CD4-positive, alpha-beta memory T cell (primary cell): ENCODE measurements around the gene TPPP. TPM values are rescaled to one million over a fixed set of nuclear protein-coding genes. Genes with fewer than 3 reads are reported as not detected.
A peak's percentile ranks its signal among the peaks of the same experiment; 100 is the strongest.

ENCODE experiments used
- CTCF ChIA-PET: fragments of 350-600 bp; sonication (Branson Sonifier 250); formaldehyde crosslinking; loops from one replicate; lab custom pipeline; 2021; ENCODE audit warnings: inconsistent platforms; ENCODE audit not compliant: partially characterized antibody; lab: Charles Lee
- POLR2A ChIA-PET: fragments of 350-600 bp; sonication (Branson Sonifier 250); formaldehyde crosslinking; loops from one replicate; lab custom pipeline; 2021; ENCODE audit not compliant: partially characterized antibody; lab: Charles Lee
- DNase-seq, 5 donors: peaks; one replicate each; pipeline versions ENCODE4 v3.0.0 to v3.0.0-alpha.2; 2020 to 2022; ENCODE audit warnings: mixed read lengths in 1 of 5
- H3K27ac ChIP-seq: one replicate; pipeline ENCODE4 v1.7.0; 2013; ENCODE audit warnings: low read depth, low read length
- H3K27me3 ChIP-seq: 2 replicates; pipeline ENCODE4 v1.7.0; 2013; ENCODE audit warnings: mild to moderate bottlenecking, low read length, moderate library complexity; ENCODE audit not compliant: insufficient read depth
- H3K36me3 ChIP-seq: 2 replicates; pipeline ENCODE4 v1.7.0; 2013; ENCODE audit warnings: mild to moderate bottlenecking, low read length, moderate library complexity; ENCODE audit not compliant: insufficient read depth
- H3K4me1 ChIP-seq: 2 replicates; pipeline ENCODE4 v1.7.0; 2013; ENCODE audit warnings: mild to moderate bottlenecking, low read length, moderate library complexity; ENCODE audit not compliant: insufficient read depth
- H3K4me3 ChIP-seq, 2 donors: one replicate each; pipeline ENCODE4 v1.7.0; 2013; ENCODE audit warnings: low read length in 2 of 2, mild to moderate bottlenecking in 1 of 2
- H3K9me3 ChIP-seq, 2 donors: one replicate each; pipeline ENCODE4 v1.7.0; 2013; ENCODE audit warnings: low read length in 2 of 2, control low read depth in 1 of 2; ENCODE audit not compliant: control insufficient read depth in 1 of 2
- H3K27ac Mint-ChIP-seq, 7 donors: one replicate each; pipeline ENCODE4 v1.8.0; 2020 to 2021; ENCODE audit warnings: mixed read lengths in 7 of 7, mild to moderate bottlenecking in 6 of 7, inconsistent platforms in 3 of 7, moderate library complexity in 3 of 7
- H3K27me3 Mint-ChIP-seq, 2 donors: one replicate each; pipeline ENCODE4 v1.8.0; 2020 to 2021; ENCODE audit warnings: mixed read lengths in 2 of 2
- H3K36me3 Mint-ChIP-seq, 2 donors: one replicate each; pipeline ENCODE4 v1.8.0; 2020 to 2021; ENCODE audit warnings: mixed read lengths in 2 of 2, inconsistent platforms in 1 of 2, mild to moderate bottlenecking in 1 of 2
- H3K4me1 Mint-ChIP-seq, 4 donors: one replicate each; pipeline ENCODE4 v1.8.0; 2020 to 2021; ENCODE audit warnings: mixed read lengths in 4 of 4, mild to moderate bottlenecking in 1 of 4
- H3K4me3 Mint-ChIP-seq, 8 donors: one replicate each; pipeline ENCODE4 v1.8.0; 2020 to 2021; ENCODE audit warnings: mixed read lengths in 8 of 8, mild to moderate bottlenecking in 7 of 8, moderate library complexity in 6 of 8, inconsistent platforms in 3 of 8
- H3K9me3 Mint-ChIP-seq, 8 donors: one replicate each; pipeline ENCODE4 v1.8.0; 2020 to 2021; ENCODE audit warnings: mixed read lengths in 8 of 8, mild to moderate bottlenecking in 5 of 8, inconsistent platforms in 3 of 8, moderate library complexity in 1 of 8
- intact Hi-C: fragments of 100-400 bp; cut with micrococcal nuclease; formaldehyde crosslinking; loops from one replicate; pipeline ENCODE4 v1.15.1; 2023
- polyA plus RNA-seq, 2 donors: library from polyadenylated mRNA; unstranded; fragments of 300-500 nt; fragmentation: Illumina TruSeq; gene quantifications; one replicate each; pipeline ENCODE4 v1.2.3, GENCODE V29; 2021
- total RNA-seq, 2 experiments: library from RNA; stranded (reverse); gene quantifications; one replicate each; pipeline ENCODE4 v1.2.3, GENCODE V29; 2021

The TPPP gene
- total and polyA plus RNA-seq, 4 experiments from 2014 or later, result 0.36 to 3.3 (median 1.1) TPM

- peaks cover 15 to 30% (median 21%) of the 10 kb centered on the region in 4 donors for H3K4me1 Mint-ChIP-seq
- CTCF ChIA-PET, result no interaction called here
- peak overlapping the region in 1 of 8 donors; percentile 7 for H3K4me3 Mint-ChIP-seq
- Histone ChIP-seq H3K9me3 (no peaks in the 10 kb centered on the region), H3K4me1 (peaks cover 15% of the 10 kb centered on the region), H3K36me3 (peaks cover 24% of the 10 kb centered on the region), H3K27ac (no peak overlapping the region), H3K4me3 (no peak overlapping the region), H3K27me3 (no peaks in the 10 kb centered on the region)
- DNase-seq, result no peak
- intact Hi-C loops, result no loop called here
- POLR2A ChIA-PET, result no interaction called here
- H3K27ac Mint-ChIP-seq, result peak overlapping the region in 3 of 7 donors; percentile 72 to 85 (median 83)
- H3K36me3 Mint-ChIP-seq, result peaks cover 19 to 38% of the 10 kb centered on the region in 2 donors
- H3K27me3 Mint-ChIP-seq, result no peaks in the 10 kb centered on the region
- H3K9me3 Mint-ChIP-seq, result no peaks in the 10 kb centered on the region
Measured at GRCh38 chr5:616484-617039, 76.6 kb downstream of the TPPP start.

DNA sequence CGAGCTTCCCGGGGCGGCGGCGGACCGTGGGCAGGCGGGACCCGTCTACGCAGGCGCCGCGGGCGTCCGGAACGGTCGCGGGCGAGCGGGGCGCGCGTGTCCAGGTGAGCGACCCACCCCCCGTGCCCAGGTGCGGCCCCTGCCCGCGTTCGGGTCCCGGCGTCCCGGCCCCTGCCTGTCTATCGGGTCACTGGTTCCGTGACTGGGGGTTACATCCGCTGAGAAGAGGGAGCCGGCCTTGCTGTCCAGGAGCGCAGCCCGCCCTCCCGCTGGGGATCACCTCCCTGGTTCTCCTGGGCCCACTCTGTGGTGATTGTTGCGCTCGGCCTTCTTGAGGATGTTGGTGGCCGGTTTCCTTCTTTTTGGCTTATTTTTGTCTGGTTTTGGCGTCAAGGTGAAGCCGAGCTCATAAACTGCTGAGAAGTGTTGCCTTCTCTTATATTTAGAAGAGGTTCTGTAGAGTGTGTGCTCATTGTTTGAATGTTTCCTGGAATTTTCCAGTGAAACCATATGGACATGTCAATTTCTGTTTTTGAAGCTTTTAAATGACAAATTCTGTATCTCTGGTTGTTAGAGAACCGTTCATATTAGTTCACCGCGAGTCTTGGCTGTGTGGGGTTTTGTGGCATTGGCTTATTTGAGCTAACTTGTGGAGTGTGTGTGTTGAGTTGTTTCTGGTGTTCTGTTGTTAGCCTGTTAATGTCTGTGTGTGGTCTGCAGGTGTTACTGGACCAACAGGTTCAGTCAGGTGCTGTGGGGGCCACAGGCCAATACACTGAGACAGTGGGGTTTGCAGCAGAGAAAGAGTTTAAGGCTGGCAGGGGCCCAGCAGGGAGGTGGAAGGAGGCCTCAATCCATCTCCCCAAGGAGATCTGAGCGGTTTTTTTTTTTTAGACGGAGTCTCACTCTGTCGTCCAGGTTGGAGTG is 80.4 kb downstream of the TPPP start:
- Histone ChIP-seq H3K4me1 (peaks cover 21% of the 10 kb centered on the region), H3K27ac (peak overlapping the region; percentile 40), H3K4me3 (peak overlapping the region; percentile 25 to 67), H3K9me3 (no peaks in the 10 kb centered on the region), H3K36me3 (no peaks in the 10 kb centered on the region), H3K27me3 (no peaks in the 10 kb centered on the region)
- no peaks in the 10 kb centered on the region for H3K9me3 Mint-ChIP-seq
- peaks cover under 1 to 17% of the 10 kb centered on the region in 2 donors for H3K36me3 Mint-ChIP-seq
- intact Hi-C loops, result loop anchor here (1.0 to 5.0 kb wide), 4 partner anchors 80 to 340 kb away; partner anchors contain the start of genes BRD9, PDCD6, TPPP and TRIP13
- H3K27ac Mint-ChIP-seq, result peak overlapping the region; percentile 76 to 92 (median 86)
- peaks cover under 1 to 8% of the 10 kb centered on the region in 2 donors for H3K27me3 Mint-ChIP-seq
- peaks cover 23 to 39% (median 30%) of the 10 kb centered on the region in 4 donors for H3K4me1 Mint-ChIP-seq
- ChIA-PET CTCF (interaction anchor here (0.8 kb wide), 1 partner anchor 166 kb away, joined by 3 read pairs; no protein-coding TSS in a partner anchor), POLR2A (interaction anchor here (1.3 kb wide), 1 partner anchor 140 kb away, joined by 3 read pairs; no protein-coding TSS in a partner anchor)
- peak overlapping the region; percentile 92 to 99 (median 94) for H3K4me3 Mint-ChIP-seq
- no peak for DNase-seq

DNA sequence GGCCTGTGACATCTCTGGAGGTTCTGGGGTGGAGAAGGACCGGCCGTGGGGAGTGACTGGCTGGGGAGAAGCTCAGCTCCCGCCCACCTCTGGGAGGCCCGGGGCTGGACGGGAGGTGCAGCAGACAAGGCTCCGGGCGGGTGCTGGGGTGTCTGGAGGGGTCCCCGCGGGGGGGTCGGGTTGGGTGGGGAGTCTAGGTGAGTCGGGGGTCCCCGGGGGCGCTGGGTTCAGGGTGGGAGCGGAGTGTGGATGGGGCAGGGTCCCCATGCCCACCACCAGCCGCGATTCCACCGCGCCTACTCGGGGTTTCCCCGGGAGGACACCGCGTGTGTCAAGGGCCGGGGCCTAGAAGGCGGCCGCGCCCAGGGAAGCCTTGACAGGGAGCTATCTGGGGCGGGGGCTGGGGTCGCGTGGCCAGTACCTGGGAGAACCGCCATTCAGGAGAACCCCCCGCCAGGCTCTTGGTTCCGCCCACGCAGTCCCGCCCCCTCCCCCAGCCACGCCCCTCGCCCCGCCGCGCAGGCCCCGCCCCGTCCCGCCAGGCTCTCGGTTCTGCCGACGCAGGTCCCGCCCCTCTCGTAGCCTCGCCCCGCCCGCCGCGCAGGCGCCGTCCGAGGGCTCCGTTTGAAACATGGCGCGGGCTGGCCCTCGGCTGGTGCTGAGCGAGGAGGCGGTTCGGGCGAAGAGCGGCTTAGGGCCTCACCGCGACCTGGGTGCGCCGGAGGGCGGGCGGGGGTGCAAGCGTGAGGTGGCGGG is 81.2 kb downstream of the TPPP start, which contains the start of gene CEP72:
TSS of gene CEP72 (plus strand) at position 610 of the 756 bp plus-strand sequence. CDS start at position 632, 22 bp downstream.
- Histone ChIP-seq H3K27me3 (no peaks in the 10 kb centered on the region), H3K4me1 (peaks cover 21% of the 10 kb centered on the region), H3K36me3 (no peaks in the 10 kb centered on the region), H3K4me3 (peak within 1 kb of the TSS; percentile 25 to 67), H3K27ac (peak within 1 kb of the TSS; percentile 52), H3K9me3 (no peaks in the 10 kb centered on the region)
- intact Hi-C loops, result loop anchor here (1.0 to 5.0 kb wide), 4 partner anchors 81 to 340 kb away; partner anchors contain the start of genes BRD9, PDCD6, TPPP and TRIP13
- peaks cover 24 to 44% (median 34%) of the 10 kb centered on the region in 4 donors for H3K4me1 Mint-ChIP-seq
- H3K36me3 Mint-ChIP-seq, result peaks cover 0 to 16% of the 10 kb centered on the region in 2 donors
- ChIA-PET CTCF (no interaction called here), POLR2A (interaction anchor here (0.5 kb wide), 1 partner anchor 249 kb away, joined by 3 read pairs; no protein-coding TSS in a partner anchor)
- peak within 1 kb of the TSS; percentile 76 to 92 (median 86) for H3K27ac Mint-ChIP-seq
- peaks cover 6 to 16% of the 10 kb centered on the region in 2 donors for H3K27me3 Mint-ChIP-seq
- DNase-seq, result peak; percentile 88 to 91 (median 88)
- no peaks in the 10 kb centered on the region for H3K9me3 Mint-ChIP-seq
- H3K4me3 Mint-ChIP-seq, result peak within 1 kb of the TSS; percentile 92 to 99 (median 94)

- Histone ChIP-seq H3K4me3 (peak overlapping the region in 1 of 2 donors; percentile 67), H3K36me3 (no peaks in the 10 kb centered on the region), H3K9me3 (no peaks in the 10 kb centered on the region), H3K27ac (peak overlapping the region; percentile 52), H3K4me1 (peaks cover 21% of the 10 kb centered on the region), H3K27me3 (no peaks in the 10 kb centered on the region)
- intact Hi-C loops, result loop anchor here (5.0 kb wide), 2 partner anchors 281 to 339 kb away; partner anchors contain the start of genes BRD9, PDCD6 and TRIP13
- peaks cover 21 to 42% (median 31%) of the 10 kb centered on the region in 4 donors for H3K4me1 Mint-ChIP-seq
- peaks cover 0 to 10% of the 10 kb centered on the region in 2 donors for H3K36me3 Mint-ChIP-seq
- H3K27ac Mint-ChIP-seq, result peak overlapping the region in 6 of 7 donors; percentile 18 to 79 (median 52)
- ChIA-PET POLR2A (interaction anchor here (0.5 kb wide), 1 partner anchor 250 kb away, joined by 3 read pairs; no protein-coding TSS in a partner anchor), CTCF (no interaction called here)
- H3K9me3 Mint-ChIP-seq, result no peaks in the 10 kb centered on the region
- DNase-seq, result no peak
- peaks cover 6 to 17% of the 10 kb centered on the region in 2 donors for H3K27me3 Mint-ChIP-seq
- peak overlapping the region; percentile 75 to 90 (median 83) for H3K4me3 Mint-ChIP-seq
Measured at GRCh38 chr5:610744-611730, 82.1 kb downstream of the TPPP start.

- H3K4me3 Mint-ChIP-seq, result peak overlapping the region; percentile 2 to 88 (median 80)
- intact Hi-C loops, result loop anchor here (5.0 kb wide), 2 partner anchors 282 to 338 kb away; partner anchors contain the start of genes BRD9, PDCD6 and TRIP13
- POLR2A ChIA-PET, result no interaction called here
Measured at GRCh38 chr5:610011-610743, 83.0 kb downstream of the TPPP start.

More at GRCh38 chr5:610011-610743, 83.0 kb downstream of the TPPP start:
- Mint-ChIP-seq H3K36me3 (peaks cover 0 to 10% of the 10 kb centered on the region in 2 donors), H3K27ac (peak overlapping the region in 2 of 7 donors; percentile 0 to 29), H3K4me1 (peaks cover 19 to 39% (median 31%) of the 10 kb centered on the region in 4 donors), H3K27me3 (peaks cover 6 to 17% of the 10 kb centered on the region in 2 donors), H3K9me3 (no peaks in the 10 kb centered on the region)
- Histone ChIP-seq H3K27ac (no peak overlapping the region), H3K27me3 (no peaks in the 10 kb centered on the region), H3K4me3 (no peak overlapping the region), H3K9me3 (no peaks in the 10 kb centered on the region), H3K4me1 (peaks cover 21% of the 10 kb centered on the region), H3K36me3 (no peaks in the 10 kb centered on the region)
- CTCF ChIA-PET, result no interaction called here
- DNase-seq, result no peak
